Activated T-cell treated with anti-CD3 and anti-CD28 coated beads, Interleukin-2, amount 50 U/mL, for 72 hours (primary cell): ENCODE measurements around the gene ADAMTS9. TPM values are rescaled to one million over a fixed set of nuclear protein-coding genes. Genes with fewer than 3 reads are reported as not detected.

Experiments
- ATAC-seq, 2 donors: fragments of 150-1000 bp; cut with Tn5 transposase; replicated peaks in 1 of 2; 2 replicates each; pipeline ENCODE4 v1.10.0; 2021; ENCODE audit warnings: moderate library complexity in 2 of 2, mild to moderate bottlenecking in 1 of 2
- DNase-seq, 2 donors: peaks; one replicate each; pipeline ENCODE4 v3.0.0; 2021 to 2022; ENCODE audit warnings: mixed read lengths in 1 of 2
- H3K27ac Mint-ChIP-seq: one replicate; pipeline ENCODE4 v1.8.0; 2022; ENCODE audit warnings: mild to moderate bottlenecking, moderate library complexity, mixed read lengths
- H3K27me3 Mint-ChIP-seq: one replicate; pipeline ENCODE4 v1.8.0; 2022; ENCODE audit warnings: low read depth, mixed read lengths
- H3K36me3 Mint-ChIP-seq, 2 donors: one replicate each; pipeline ENCODE4 v1.8.0; 2022; ENCODE audit warnings: mixed read lengths in 2 of 2, mild to moderate bottlenecking in 1 of 2; ENCODE audit not compliant: insufficient read depth in 2 of 2
- H3K4me1 Mint-ChIP-seq: one replicate; pipeline ENCODE4 v1.8.0; 2022; ENCODE audit warnings: low read depth, mixed read lengths
- H3K4me3 Mint-ChIP-seq, 2 donors: one replicate each; pipeline ENCODE4 v1.8.0; 2022; ENCODE audit warnings: mild to moderate bottlenecking in 2 of 2, mixed read lengths in 2 of 2, moderate library complexity in 2 of 2
- H3K9me3 Mint-ChIP-seq, 2 donors: one replicate each; pipeline ENCODE4 v1.8.0; 2022; ENCODE audit warnings: mixed read lengths in 2 of 2
- total RNA-seq, 2 donors: library from RNA; stranded (reverse); gene quantifications; one replicate each; pipeline ENCODE4 v1.2.3, GENCODE V29; 2022

ADAMTS9 gene
- total RNA-seq, 2 donors from 2014 or later: not detected

DNA sequence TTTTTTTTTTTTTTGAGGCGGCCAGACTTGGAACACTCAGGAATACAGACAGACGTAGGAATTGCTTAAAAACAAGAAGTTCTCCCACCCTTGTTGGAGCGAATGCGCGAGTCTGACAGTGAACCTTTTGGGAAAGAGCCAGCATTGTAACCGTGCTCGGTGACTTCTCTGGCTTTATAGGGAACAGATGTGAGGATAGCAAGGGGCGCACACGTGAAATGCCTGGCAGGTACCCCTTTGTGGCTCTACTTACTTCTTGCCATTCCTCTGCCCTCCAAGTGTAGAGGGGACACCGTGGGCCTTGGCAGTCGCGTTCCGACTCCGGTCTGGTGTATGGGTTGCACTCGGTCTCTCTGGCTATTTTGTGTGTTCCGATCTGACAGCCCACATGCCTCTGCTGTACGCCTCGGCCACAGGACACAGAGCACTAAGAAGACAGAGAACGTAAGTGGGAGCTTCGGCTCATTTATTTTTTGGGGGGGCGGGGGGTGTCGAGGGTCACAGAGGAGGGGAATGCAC lies 126.4 kb downstream of the ADAMTS9 start:
- Mint-ChIP-seq H3K27ac (no peak overlapping the region), H3K4me3 (no peak overlapping the region), H3K36me3 (no peaks in the 10 kb centered on the region), H3K9me3 (peaks cover 2 to 4% of the 10 kb centered on the region in 2 donors), H3K4me1 (no peaks in the 10 kb centered on the region), H3K27me3 (no peaks in the 10 kb centered on the region)
- ATAC-seq (no peak), DNase-seq (no peak)

DNA sequence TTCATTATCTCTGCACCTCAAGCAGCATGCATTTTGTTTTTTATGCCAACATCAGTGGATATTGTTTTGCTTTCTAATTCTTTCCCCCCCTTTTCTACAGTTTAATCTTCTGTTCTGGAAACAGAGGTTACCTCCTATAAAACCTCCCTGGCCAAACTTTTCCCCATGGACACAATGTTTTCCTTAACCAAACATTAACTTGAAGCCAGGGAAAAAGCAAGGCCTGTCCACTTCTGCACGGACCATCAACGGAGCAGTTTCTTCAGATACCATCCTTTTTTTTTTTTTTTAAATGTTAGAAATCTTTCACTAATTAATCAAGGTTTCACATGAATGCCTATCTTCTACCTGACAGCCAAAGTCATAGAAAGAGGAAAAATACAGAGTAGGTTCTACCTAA lies 127.0 kb downstream of the ADAMTS9 start:
- no peak overlapping the region for H3K4me3 Mint-ChIP-seq
- H3K27ac Mint-ChIP-seq: no peak overlapping the region
- DNase-seq (no peak), ATAC-seq (no peak)
- peaks cover 2 to 4% of the 10 kb centered on the region in 2 donors for H3K9me3 Mint-ChIP-seq
- H3K36me3 Mint-ChIP-seq: no peaks in the 10 kb centered on the region
- no peaks in the 10 kb centered on the region for H3K4me1 Mint-ChIP-seq
- no peaks in the 10 kb centered on the region for H3K27me3 Mint-ChIP-seq

GRCh38 chr3:64559588-64559987 lies 128.2 kb downstream of the ADAMTS9 start:
- Mint-ChIP-seq H3K4me3 (no peak overlapping the region), H3K36me3 (no peaks in the 10 kb centered on the region), H3K27ac (no peak overlapping the region), H3K4me1 (no peaks in the 10 kb centered on the region), H3K27me3 (peaks cover 5% of the 10 kb centered on the region), H3K9me3 (peaks cover 2 to 4% of the 10 kb centered on the region in 2 donors)
- DNase-seq (no peak), ATAC-seq (no peak)

- no peak for ATAC-seq
- Mint-ChIP-seq H3K9me3 (peaks cover 2 to 4% of the 10 kb centered on the region in 2 donors), H3K4me1 (no peaks in the 10 kb centered on the region), H3K27me3 (peaks cover 5% of the 10 kb centered on the region), H3K4me3 (no peak overlapping the region), H3K36me3 (no peaks in the 10 kb centered on the region), H3K27ac (no peak overlapping the region)
- no peak for DNase-seq
Measured at GRCh38 chr3:64556046-64556445, 131.8 kb downstream of the ADAMTS9 start.

DNA sequence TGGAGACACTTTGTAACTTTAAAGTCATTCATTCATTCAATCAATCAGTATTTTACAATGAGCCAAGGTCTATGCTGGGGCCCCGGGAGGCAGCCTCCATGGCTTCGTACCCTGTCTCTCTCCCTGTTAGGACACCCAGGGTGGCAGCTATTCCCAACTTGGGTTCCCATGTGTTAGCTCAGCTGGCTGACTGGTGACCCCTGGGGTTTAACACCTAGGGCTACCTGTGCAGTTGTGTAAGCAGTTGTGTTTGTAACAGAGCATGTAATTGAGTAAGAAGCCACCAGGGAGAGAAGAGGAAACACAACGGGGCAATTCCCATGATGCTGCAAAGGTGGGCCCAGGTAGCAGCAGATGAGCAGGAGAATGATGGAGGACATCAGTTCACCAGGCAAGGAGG lies 132.4 kb downstream of the ADAMTS9 start:
- H3K27me3 Mint-ChIP-seq: peaks cover 5% of the 10 kb centered on the region
- no peak for ATAC-seq
- no peaks in the 10 kb centered on the region for H3K36me3 Mint-ChIP-seq

DNA sequence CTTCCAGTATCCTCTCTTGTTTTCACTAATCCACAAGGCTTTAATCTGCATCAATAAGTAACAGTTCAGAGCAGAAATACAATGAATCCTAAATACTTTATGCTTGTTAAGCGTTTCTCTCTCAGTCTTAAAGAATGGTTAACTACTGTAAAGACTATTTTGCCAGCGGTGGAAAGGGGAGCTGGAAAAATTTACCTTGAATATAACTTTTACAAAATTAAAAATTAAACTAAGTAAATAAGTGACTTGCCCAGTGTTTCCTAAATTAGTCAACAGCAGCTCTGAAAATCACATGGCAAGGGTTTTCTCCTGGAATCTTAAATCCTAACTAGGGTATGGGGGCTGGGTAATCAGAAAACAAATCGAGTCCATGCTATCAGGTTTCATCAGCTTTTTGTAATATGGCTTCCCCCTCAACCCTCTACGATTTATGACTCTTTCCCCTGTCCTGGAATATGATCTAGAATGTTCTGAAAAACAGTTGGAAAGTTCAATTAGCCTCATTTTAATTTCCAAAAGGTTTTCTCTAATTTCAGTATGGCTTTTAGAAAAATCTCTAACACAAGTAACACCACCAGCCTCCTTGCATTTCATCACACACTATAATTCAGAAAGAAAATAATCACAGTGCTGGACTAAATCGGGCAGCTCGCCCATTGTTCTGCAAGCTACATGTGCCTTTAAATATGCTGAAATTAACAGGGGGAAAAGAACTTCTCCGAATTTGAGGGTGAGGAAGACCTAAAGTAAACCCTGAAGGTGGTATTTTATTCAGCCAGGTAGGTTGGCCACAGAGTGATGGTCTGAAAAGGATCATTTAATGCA lies 133.5 kb downstream of the ADAMTS9 start:
- Mint-ChIP-seq H3K4me1 (no peaks in the 10 kb centered on the region), H3K27me3 (peaks cover 5% of the 10 kb centered on the region), H3K4me3 (no peak overlapping the region), H3K9me3 (peaks cover 2 to 4% of the 10 kb centered on the region in 2 donors), H3K27ac (no peak overlapping the region), H3K36me3 (no peaks in the 10 kb centered on the region)
- DNase-seq: no peak
- ATAC-seq: no peak

More for the DNA sequence above, 132.4 kb downstream of the ADAMTS9 start:
- H3K4me3 Mint-ChIP-seq: no peak overlapping the region
- peaks cover 2 to 4% of the 10 kb centered on the region in 2 donors for H3K9me3 Mint-ChIP-seq
- no peak for DNase-seq
- H3K27ac Mint-ChIP-seq: no peak overlapping the region
- no peaks in the 10 kb centered on the region for H3K4me1 Mint-ChIP-seq

GRCh38 chr3:64552966-64553365 lies 134.8 kb downstream of the ADAMTS9 start:
- DNase-seq (no peak), ATAC-seq (no peak)
- peaks cover 5% of the 10 kb centered on the region for H3K27me3 Mint-ChIP-seq
- H3K4me3 Mint-ChIP-seq: no peak overlapping the region
- peaks cover 2 to 4% of the 10 kb centered on the region in 2 donors for H3K9me3 Mint-ChIP-seq
- no peak overlapping the region for H3K27ac Mint-ChIP-seq
- no peaks in the 10 kb centered on the region for H3K36me3 Mint-ChIP-seq
- no peaks in the 10 kb centered on the region for H3K4me1 Mint-ChIP-seq

GRCh38 chr3:64552160-64552559 lies 135.6 kb downstream of the ADAMTS9 start:
- Mint-ChIP-seq H3K4me3 (no peak overlapping the region), H3K27me3 (peaks cover 5% of the 10 kb centered on the region)
- no peak for ATAC-seq

GRCh38 chr3:64551697-64552096 lies 136.1 kb downstream of the ADAMTS9 start:
- Mint-ChIP-seq H3K27me3 (peaks cover 5% of the 10 kb centered on the region), H3K36me3 (no peaks in the 10 kb centered on the region)

More at GRCh38 chr3:64552160-64552559, 135.6 kb downstream of the ADAMTS9 start:
- no peak overlapping the region for H3K27ac Mint-ChIP-seq
- peaks cover 2 to 4% of the 10 kb centered on the region in 2 donors for H3K9me3 Mint-ChIP-seq
- DNase-seq: no peak
- no peaks in the 10 kb centered on the region for H3K4me1 Mint-ChIP-seq
- H3K36me3 Mint-ChIP-seq: no peaks in the 10 kb centered on the region

GRCh38 chr3:64550745-64551144 lies 137.1 kb downstream of the ADAMTS9 start:
- no peaks in the 10 kb centered on the region for H3K4me1 Mint-ChIP-seq
- no peak for DNase-seq
- H3K27me3 Mint-ChIP-seq: peaks cover 5% of the 10 kb centered on the region
- H3K9me3 Mint-ChIP-seq: no peaks in the 10 kb centered on the region
- ATAC-seq: no peak
- H3K36me3 Mint-ChIP-seq: no peaks in the 10 kb centered on the region
- no peak overlapping the region for H3K4me3 Mint-ChIP-seq
- H3K27ac Mint-ChIP-seq: no peak overlapping the region

More at GRCh38 chr3:64551697-64552096, 136.1 kb downstream of the ADAMTS9 start:
- Mint-ChIP-seq H3K4me1 (no peaks in the 10 kb centered on the region), H3K4me3 (no peak overlapping the region), H3K27ac (no peak overlapping the region), H3K9me3 (peaks cover under 1% of the 10 kb centered on the region in 2 donors)
- ATAC-seq (no peak), DNase-seq (no peak)

- ATAC-seq (no peak), DNase-seq (no peak)
- Mint-ChIP-seq H3K4me3 (no peak overlapping the region), H3K27ac (no peak overlapping the region), H3K36me3 (no peaks in the 10 kb centered on the region), H3K4me1 (no peaks in the 10 kb centered on the region), H3K9me3 (no peaks in the 10 kb centered on the region), H3K27me3 (no peaks in the 10 kb centered on the region)
Measured at GRCh38 chr3:64549869-64550268, 137.9 kb downstream of the ADAMTS9 start.

GRCh38 chr3:64548200-64548889 lies 139.5 kb downstream of the ADAMTS9 start:
- H3K27ac Mint-ChIP-seq: no peak overlapping the region
- H3K4me3 Mint-ChIP-seq: no peak overlapping the region
- no peaks in the 10 kb centered on the region for H3K27me3 Mint-ChIP-seq
- ATAC-seq (no peak), DNase-seq (no peak)
- no peaks in the 10 kb centered on the region for H3K9me3 Mint-ChIP-seq
- no peaks in the 10 kb centered on the region for H3K4me1 Mint-ChIP-seq
- H3K36me3 Mint-ChIP-seq: no peaks in the 10 kb centered on the region

- H3K27ac Mint-ChIP-seq: no peak overlapping the region
- DNase-seq: no peak
- no peaks in the 10 kb centered on the region for H3K4me1 Mint-ChIP-seq
- ATAC-seq: no peak
- no peaks in the 10 kb centered on the region for H3K36me3 Mint-ChIP-seq
- H3K4me3 Mint-ChIP-seq: no peak overlapping the region
- no peaks in the 10 kb centered on the region for H3K27me3 Mint-ChIP-seq
- H3K9me3 Mint-ChIP-seq: no peaks in the 10 kb centered on the region
Measured at GRCh38 chr3:64546856-64547255, 140.9 kb downstream of the ADAMTS9 start.
